T47D (cell line): ENCODE data around the gene TEC.

Experiments
- DNase-seq, 2 experiments: peaks; one replicate each; pipeline versions ENCODE4 v3.0.0 to v3.0.0-alpha.2; 2011 to 2012; ENCODE audit warnings: low read depth in 1 of 2, low spot score in 1 of 2
- JUND ChIP-seq: IDR thresholded peaks from 2 replicates; pipeline ENCODE4 v1.6.1; 2012; ENCODE audit warnings: low read depth
- in situ Hi-C: cut with HindIII; loops from 2 replicates; pipeline ENCODE4 v1.10.0; 2016; ENCODE audit warnings: low sequenced_read_pairs, low pct_unique_long_range_greater_than_20kb

The TEC gene

DNA sequence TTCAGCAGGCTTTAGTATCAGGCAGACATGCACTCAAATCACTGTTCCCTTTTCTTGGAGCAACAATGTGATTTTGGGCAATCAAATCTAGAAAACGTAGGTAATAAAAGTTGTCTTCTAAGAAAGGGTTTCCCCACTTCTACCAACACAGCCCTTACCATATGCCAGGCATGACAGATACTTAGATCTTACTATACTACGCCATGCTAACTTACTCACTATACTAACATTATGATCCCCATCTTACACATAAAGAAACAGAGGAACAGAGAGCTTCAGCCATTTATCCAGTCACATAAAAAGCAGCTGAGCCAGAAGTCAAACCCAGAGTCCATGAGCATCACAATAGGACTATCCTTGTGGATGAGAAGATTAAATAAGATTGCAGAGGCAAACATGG, 144.8 kb downstream of the TEC start:
- no peak for TF ChIP-seq JUND
- DNase-seq = no peak
- in situ Hi-C loops = no loop called here

DNA sequence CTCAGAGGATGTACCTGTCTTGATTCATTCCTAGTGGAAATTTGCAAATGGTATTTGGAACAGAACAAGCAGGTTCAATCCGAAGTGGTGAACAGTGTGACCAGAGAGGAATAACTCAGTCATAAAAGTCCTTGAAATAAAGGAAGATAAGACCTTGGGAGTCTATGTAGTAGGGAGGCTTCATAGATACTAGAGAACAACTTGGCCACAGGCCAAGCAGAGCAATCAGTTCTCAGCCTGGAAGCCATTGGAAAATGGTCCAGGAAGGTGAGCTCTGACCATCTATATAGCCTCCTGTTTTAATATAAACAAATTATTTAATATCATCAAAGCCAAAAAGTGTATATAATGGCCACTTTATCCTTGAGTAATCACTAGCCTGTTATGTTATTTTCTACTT, 146.9 kb downstream of the TEC start:
- no peak for DNase-seq
- TF ChIP-seq JUND = no peak
- in situ Hi-C loops = no loop called here

DNA sequence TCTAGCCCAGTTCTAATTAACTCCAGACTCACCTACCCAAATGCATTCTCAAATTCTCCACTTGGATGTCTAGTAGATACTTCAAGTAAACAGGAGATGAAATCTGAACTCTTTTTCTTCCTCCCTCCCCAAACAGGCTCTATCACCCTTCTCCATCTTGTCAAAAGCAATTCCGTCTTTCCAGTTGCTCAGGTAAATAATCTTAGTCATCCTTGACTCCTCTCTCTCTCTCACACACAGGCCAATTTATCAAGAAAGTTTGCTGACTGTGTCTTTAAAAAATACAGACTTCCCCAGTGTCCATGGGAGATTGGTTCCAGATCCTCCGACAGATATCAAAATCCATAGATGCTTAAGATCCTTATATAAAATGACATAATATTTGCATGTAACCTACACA, 148.5 kb downstream of the TEC start:
- peak in 1 of 2 experiments; percentile 66 for DNase-seq
- no peak for TF ChIP-seq JUND
- in situ Hi-C loops = no loop called here

DNA sequence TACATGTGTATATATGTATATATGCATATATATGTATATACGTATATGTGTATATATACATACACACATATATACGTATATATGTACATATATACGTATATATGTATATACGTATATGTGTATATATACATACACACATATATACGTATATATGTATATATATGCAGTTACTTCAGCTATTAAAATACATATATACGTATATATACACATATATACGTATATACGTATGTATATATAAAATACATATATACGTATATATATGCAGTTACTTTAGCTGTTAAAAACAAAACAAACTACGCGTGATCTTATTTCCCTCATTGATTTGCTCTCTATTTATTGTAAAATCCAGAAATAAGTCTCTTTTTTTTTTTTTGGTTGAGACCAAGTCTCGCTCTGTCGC, 149.5 kb downstream of the TEC start:
- in situ Hi-C loops = no loop called here

DNA sequence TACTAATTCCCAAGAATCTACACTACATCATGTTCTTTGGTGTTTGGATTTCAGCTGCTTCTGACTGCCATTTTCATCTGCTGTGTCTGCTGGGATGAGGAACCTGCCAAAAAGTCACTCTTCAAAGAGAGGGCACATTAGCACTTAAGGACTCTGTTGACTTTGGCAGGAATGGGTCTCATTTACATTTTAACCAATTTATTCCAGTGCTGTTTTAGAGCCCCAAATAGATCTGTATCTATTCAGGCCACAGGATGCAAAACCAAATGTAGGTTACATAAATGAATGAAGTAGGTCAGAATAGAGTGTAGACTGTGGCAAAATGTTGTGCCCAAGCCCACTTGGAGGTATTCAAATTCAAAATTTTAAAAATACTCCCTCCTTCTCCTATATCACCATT, 150.0 kb downstream of the TEC start:
- TF ChIP-seq JUND = no peak
- in situ Hi-C loops = no loop called here
- no peak for DNase-seq

More for the DNA sequence above, 149.5 kb downstream of the TEC start:
- TF ChIP-seq JUND = no peak
- no peak for DNase-seq

DNA sequence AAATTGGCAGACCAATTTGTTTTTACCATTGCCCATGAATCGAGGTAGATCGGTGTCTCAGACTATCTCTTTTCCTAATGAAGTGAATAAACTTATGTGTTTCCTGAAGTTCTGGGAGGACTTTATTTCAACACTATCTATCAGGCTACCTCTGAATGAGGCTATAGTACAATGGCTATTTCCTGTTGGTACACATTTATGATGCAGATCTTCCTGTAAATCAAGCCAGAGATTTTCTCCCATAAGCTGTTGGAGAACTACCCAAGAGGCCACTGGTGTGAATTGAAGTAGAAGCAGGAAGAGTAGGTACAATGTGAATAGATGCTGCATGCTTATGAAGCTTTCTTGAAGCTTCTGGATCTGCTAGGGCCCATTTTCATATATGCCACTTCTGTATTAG, 151.6 kb downstream of the TEC start:
- in situ Hi-C loops = no loop called here
- DNase-seq = no peak
- no peak for TF ChIP-seq JUND

DNA sequence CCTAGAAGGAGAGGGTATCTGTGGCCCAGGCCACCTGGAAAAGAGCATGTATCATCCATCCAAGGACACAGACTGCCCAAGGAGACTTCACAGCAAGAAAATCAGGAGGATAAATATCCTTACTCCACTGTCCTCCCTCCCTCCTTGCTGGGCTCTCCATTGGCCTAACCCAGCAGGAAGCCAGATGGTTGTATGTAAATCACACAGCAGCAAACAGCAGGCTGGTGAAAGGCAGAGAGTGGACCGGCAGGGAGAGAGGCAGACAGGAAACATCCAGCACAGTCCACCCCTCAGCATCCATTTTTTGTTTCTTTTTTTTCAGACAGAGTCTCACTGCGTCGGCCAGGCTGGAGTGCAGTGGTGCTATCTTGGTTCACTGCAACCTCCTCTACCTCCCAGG, 153.1 kb downstream of the TEC start:
- in situ Hi-C loops = no loop called here
- no peak for DNase-seq
- TF ChIP-seq JUND = no peak

DNA sequence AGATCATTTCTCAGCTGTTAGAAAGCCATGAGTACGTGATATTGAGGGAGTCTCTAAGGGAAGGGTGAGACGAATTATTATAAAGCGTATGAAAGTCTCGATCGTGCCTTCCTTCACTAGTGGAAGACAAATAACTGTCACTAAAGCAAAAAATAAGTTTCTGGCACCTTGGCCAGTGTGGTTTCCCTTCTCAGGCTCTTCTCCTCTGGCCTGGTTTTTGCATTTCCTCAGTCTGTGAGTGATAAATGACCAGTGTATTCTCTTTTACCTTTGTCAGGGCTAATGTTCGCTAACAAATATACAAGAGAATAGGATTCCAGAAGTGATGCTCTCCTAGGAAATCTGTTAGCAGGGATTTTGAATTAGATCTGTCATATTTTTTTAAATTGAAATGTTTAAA, 155.2 kb downstream of the TEC start:
- in situ Hi-C loops = no loop called here
- DNase-seq = no peak
- no peak for TF ChIP-seq JUND

DNA sequence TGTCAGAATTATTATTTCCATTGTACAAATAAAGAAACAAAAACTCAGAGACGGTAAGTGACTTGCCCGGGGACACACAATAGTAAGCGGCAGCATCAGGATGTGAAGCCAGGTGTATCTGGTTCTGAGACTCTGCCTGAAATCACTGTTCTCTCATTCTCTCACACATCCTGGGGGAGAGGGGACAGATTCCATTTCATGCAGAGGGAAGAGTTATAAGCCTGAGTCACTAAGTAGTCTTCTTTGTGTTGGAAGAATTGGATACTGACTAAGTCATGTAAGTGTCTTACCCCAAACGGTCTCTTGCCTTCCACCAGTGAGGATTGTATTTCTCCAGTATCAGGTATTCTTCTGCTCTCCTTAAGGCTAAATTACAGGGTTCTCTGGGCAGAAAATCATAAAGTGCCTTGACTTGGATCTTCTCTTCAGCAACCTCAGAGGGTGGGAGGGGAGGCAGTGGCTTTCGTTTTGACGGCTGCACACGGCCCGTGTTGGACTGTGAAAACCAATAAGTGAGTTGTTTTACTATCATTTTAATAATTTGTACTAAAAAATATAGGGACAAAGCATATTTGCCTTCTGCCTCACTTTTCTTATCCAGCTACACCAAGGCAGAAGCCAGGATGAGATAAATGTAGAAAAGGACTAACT, 157.5 kb downstream of the TEC start:
- no peak for DNase-seq
- in situ Hi-C loops = no loop called here
- TF ChIP-seq JUND = no peak

DNA sequence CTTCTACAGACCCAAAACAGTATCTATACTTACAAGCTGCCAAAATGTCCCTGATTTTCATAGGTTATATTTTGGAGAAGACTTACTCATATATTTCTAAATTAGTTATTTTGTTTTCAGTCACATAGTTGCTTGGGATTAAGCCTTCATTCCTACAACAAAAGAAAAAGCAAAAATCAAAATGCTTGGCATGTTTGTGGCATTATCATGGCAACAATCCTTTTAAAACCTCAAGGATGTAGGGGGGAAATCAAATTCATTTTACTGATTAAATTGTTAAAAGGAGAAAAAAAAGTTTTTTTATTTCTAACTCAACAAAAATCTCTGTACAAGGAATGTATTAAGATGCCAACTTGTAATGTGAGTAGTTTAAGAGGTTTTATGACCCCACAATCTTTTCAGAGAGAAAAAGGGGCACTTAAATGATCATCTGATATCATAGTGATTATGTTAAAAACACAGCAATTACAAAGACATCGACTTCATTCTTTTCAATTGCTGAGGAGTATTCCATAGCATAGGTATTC, 159.1 kb downstream of the TEC start:
- in situ Hi-C loops = no loop called here
- no peak for TF ChIP-seq JUND
- DNase-seq = no peak

DNA sequence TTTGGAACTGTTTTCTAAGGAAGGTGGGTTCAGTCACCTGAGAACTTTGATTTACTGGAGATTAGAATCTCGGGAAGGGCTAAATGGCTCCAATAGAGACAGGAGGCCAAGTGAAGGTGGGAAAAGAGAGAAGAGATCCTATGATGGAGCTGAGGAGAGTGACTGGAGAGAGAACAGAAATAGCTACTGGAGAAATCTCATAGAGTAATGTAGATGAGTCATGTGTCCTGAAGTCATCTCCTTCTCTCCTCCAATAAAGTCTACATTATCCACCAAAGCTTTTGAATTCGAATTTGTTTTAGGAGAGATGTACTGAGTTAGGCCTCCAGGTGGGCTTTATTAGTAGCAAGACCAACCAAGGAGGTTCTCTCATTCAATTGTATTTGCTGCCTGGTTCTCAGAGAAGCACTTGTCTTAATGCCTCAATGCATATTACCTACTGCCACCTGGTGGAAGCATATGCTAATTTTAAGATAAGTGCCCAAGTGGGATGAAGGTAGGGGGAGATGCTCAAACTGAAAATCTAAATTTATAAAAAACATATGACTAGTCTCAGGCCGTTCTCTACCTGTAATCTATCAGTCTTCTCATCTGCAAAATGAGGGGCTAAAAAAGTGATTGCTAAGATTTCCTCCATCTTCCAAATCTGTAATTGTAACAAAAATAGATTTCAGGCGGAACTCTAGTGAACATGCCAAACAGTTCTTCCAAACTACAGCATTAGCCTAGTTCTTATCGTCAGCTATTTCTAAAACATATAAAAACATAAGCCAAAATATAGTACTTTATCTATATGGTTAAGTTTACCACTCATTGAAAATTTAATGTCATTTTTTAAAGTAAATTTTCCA, 160.0 kb downstream of the TEC start:
- in situ Hi-C loops = no loop called here
- TF ChIP-seq JUND = no peak
- peak; percentile 18 to 67 for DNase-seq

DNA sequence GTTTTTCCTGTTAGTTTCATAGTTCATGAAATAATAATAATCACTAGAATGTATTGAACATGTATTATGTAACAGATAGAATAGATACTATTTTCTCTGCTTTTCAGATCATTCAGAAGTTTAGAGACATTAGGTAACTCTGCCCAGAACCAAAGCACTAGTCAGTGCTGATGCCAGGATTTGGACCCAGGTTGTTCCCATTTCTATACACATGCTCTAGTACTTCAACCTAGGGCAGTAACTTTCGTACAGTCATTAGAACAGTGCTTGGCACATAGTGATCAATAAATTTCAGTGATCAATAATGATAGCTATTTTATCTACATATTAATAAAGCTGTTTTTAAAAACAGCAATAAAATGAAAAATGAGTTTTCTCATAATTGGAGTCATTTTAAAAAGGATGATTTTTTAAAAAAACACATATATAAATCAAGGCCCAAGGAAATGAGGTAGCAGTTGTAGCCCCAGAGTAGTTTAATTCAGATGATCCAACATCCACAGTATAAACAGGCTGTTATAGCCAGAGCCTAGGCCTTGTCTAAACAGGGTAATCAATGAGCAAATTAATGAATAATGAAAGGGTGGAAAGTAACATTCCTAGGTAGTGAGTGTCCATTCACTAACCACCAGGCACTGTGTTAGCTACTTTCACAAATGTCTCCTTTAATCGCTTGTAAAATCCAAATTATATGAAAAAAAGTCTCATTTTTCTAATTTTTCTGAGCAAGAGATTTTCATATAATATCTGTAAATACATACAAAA, 161.1 kb downstream of the TEC start:
- TF ChIP-seq JUND = no peak
- in situ Hi-C loops = no loop called here
- no peak for DNase-seq

DNA sequence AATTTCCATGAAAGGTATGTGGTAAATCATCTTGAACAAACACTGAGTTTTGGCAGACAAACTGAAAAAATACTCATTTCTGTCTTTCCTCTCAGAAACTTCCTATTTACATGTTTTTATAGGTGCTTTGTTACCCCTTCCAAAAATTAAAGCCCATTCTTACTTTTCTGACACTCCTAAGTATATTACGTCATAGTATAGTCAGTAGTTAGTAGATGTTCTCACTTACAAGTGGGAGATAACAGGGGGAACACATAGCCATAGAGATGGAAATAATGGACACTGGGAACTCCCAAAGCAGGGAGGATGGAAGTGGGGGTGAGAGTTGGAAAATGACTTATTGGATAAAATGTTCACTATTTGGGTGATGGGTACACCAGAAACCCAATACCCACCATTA, 164.4 kb downstream of the TEC start:
- in situ Hi-C loops = no loop called here
- no peak for DNase-seq
- TF ChIP-seq JUND = no peak
